C4-2B (cell line): ENCODE measurements around the gene HOXA1.

Source experiments
- CTCF ChIP-seq: fragments of 450-650 bp; conservative IDR thresholded peaks from 2 replicates; pipeline ENCODE4 v1.5.1; 2017; ENCODE audit warnings: mild to moderate bottlenecking
- ZFX ChIP-seq: fragments of 450-650 bp; IDR thresholded peaks from 2 replicates; pipeline ENCODE4 v1.6.1; 2017

- no peak for TF ChIP-seq CTCF
- TF ChIP-seq ZFX = no peak
Observed at GRCh38 chr7:27101171-27101956, 5.6 kb upstream of the HOXA1 start.
